ENCODE results near the gene AFDN. TPM values are rescaled to one million over a fixed set of nuclear protein-coding genes. Genes with fewer than 3 reads are reported as not detected.

The AFDN gene
- total and polyA plus RNA-seq, 2 experiments from 2014 or later: 119 to 299 TPM

GRCh38 chr6:167953551-167953950 lies 126.8 kb downstream of the AFDN start:
- H3K9me3 ChIP-seq (ENCODE audit: low read depth): no peaks in the 10 kb centered on the region
- no peak overlapping the region for H3K27ac ChIP-seq
- no peak overlapping the region for H3K4me3 ChIP-seq
- no peaks in the 10 kb centered on the region for H3K4me1 ChIP-seq (ENCODE audit: low read depth)
- no peak for TF ChIP-seq CTCF (IDR thresholded peaks at IDR 0.05; ENCODE audit: low read depth, low read length)
- DNase-seq (ENCODE audit: low read depth in 1 of 2, low spot score in 1 of 2): no peak
- peaks cover 47% of the 10 kb centered on the region for H3K36me3 ChIP-seq
- H3K27me3 ChIP-seq: no peaks in the 10 kb centered on the region

- no peaks in the 10 kb centered on the region for H3K9me3 ChIP-seq (ENCODE audit: low read depth)
- H3K4me3 ChIP-seq: no peak overlapping the region
- TF ChIP-seq CTCF (IDR thresholded peaks at IDR 0.05; ENCODE audit: low read depth, low read length): no peak
- no peak overlapping the region for H3K27ac ChIP-seq
- no peak for DNase-seq (ENCODE audit: low read depth in 1 of 2, low spot score in 1 of 2)
- H3K36me3 ChIP-seq: peaks cover 41% of the 10 kb centered on the region
- no peaks in the 10 kb centered on the region for H3K27me3 ChIP-seq
- H3K4me1 ChIP-seq (ENCODE audit: low read depth): no peaks in the 10 kb centered on the region
Measured at GRCh38 chr6:167954151-167954550, 127.4 kb downstream of the AFDN start.

GRCh38 chr6:167956491-167956890 lies 129.8 kb downstream of the AFDN start:
- no peak overlapping the region for H3K27ac ChIP-seq
- no peak for DNase-seq (ENCODE audit: low read depth in 1 of 2, low spot score in 1 of 2)
- no peaks in the 10 kb centered on the region for H3K27me3 ChIP-seq
- no peaks in the 10 kb centered on the region for H3K9me3 ChIP-seq (ENCODE audit: low read depth)
- TF ChIP-seq CTCF (IDR thresholded peaks at IDR 0.05; ENCODE audit: low read depth, low read length): no peak
- peaks cover 3% of the 10 kb centered on the region for H3K4me1 ChIP-seq (ENCODE audit: low read depth)
- H3K36me3 ChIP-seq: peaks cover 21% of the 10 kb centered on the region
- H3K4me3 ChIP-seq: no peak overlapping the region

- Histone ChIP-seq H3K27me3 (no peaks in the 10 kb centered on the region), H3K9me3 (ENCODE audit: low read depth) (no peaks in the 10 kb centered on the region), H3K4me1 (ENCODE audit: low read depth) (peaks cover 3% of the 10 kb centered on the region), H3K36me3 (peaks cover 16% of the 10 kb centered on the region), H3K27ac (no peak overlapping the region), H3K4me3 (no peak overlapping the region)
- no peak for TF ChIP-seq CTCF (IDR thresholded peaks at IDR 0.05; ENCODE audit: low read depth, low read length)
- no peak for DNase-seq (ENCODE audit: low read depth in 1 of 2, low spot score in 1 of 2)
Measured at GRCh38 chr6:167956983-167957492, 130.3 kb downstream of the AFDN start.

- Histone ChIP-seq H3K4me1 (ENCODE audit: low read depth) (peaks cover 3% of the 10 kb centered on the region), H3K27me3 (no peaks in the 10 kb centered on the region), H3K9me3 (ENCODE audit: low read depth) (no peaks in the 10 kb centered on the region), H3K36me3 (peaks cover 10% of the 10 kb centered on the region), H3K4me3 (no peak overlapping the region), H3K27ac (no peak overlapping the region)
- TF ChIP-seq CTCF (IDR thresholded peaks at IDR 0.05; ENCODE audit: low read depth, low read length): no peak
- DNase-seq (ENCODE audit: low read depth in 1 of 2, low spot score in 1 of 2): no peak
Measured at GRCh38 chr6:167957626-167958025, 130.9 kb downstream of the AFDN start.

GRCh38 chr6:167960579-167960978 lies 133.9 kb downstream of the AFDN start:
- no peaks in the 10 kb centered on the region for H3K9me3 ChIP-seq (ENCODE audit: low read depth)
- H3K4me3 ChIP-seq: no peak overlapping the region
- H3K27me3 ChIP-seq: no peaks in the 10 kb centered on the region
- peaks cover 12% of the 10 kb centered on the region for H3K36me3 ChIP-seq
- TF ChIP-seq CTCF (IDR thresholded peaks at IDR 0.05; ENCODE audit: low read depth, low read length): no peak
- DNase-seq (ENCODE audit: low read depth in 1 of 2, low spot score in 1 of 2): peak in 1 of 2 donors; percentile 34
- H3K27ac ChIP-seq: no peak overlapping the region
- peaks cover 8% of the 10 kb centered on the region for H3K4me1 ChIP-seq (ENCODE audit: low read depth)

Measured in cardiac muscle cell (in vitro differentiated cells and primary cell).